HL-60 (cell line): ENCODE measurements around the gene PPP1R14C.

Experiments
- DNase-seq, 2 experiments: peaks; one replicate each; pipeline ENCODE4 v3.0.0-alpha.2; 2010 to 2020; ENCODE audit warnings: low read depth in 1 of 2, low spot score in 1 of 2
- H3K27ac ChIP-seq: fragments of 250-450 bp; sonication (Bioruptor Pico); replicated peaks from 2 replicates; pipeline ENCODE4 v1.5.1; 2020; ENCODE audit warnings: mild to moderate bottlenecking, moderate library complexity
- H3K27me3 ChIP-seq: fragments of 250-450 bp; sonication (Bioruptor Pico); 2 replicates; pipeline ENCODE4 v1.5.1; 2021; ENCODE audit warnings: mild to moderate bottlenecking, moderate library complexity; ENCODE audit not compliant: insufficient read depth, poor library complexity, severe bottlenecking
- H3K4me3 ChIP-seq: replicated peaks from 2 replicates; pipeline ENCODE4 v1.5.1; 2011; ENCODE audit warnings: mild to moderate bottlenecking, control low read depth, low read length; ENCODE audit not compliant: insufficient read depth
- CTCF ChIP-seq: IDR thresholded peaks from one replicate; pipeline ENCODE4 v1.5.1; 2011; ENCODE audit warnings: low read length, control low read depth, inconsistent platforms; ENCODE audit not compliant: insufficient read depth
- GABPA ChIP-seq: IDR thresholded peaks from 2 replicates; pipeline ENCODE4 v1.6.1; 2012; ENCODE audit warnings: low read depth
- POLR2AphosphoS5 ChIP-seq: IDR thresholded peaks from 2 replicates; pipeline ENCODE4 v1.6.1; 2012; ENCODE audit warnings: low read depth
- REST ChIP-seq: IDR thresholded peaks from 2 replicates; pipeline ENCODE4 v1.6.1; 2012; ENCODE audit warnings: low read depth; ENCODE audit not compliant: insufficient replicate concordance
- SPI1 ChIP-seq: IDR thresholded peaks from 2 replicates; pipeline ENCODE4 v1.6.1; 2012; ENCODE audit warnings: low read depth, mild to moderate bottlenecking, borderline replicate concordance

The PPP1R14C gene

GRCh38 chr6:150253489-150253888 lies 110.6 kb downstream of the PPP1R14C start:
- no peak for TF ChIP-seq GABPA
- TF ChIP-seq CTCF = no peak
- TF ChIP-seq REST = no peak
- no peak for TF ChIP-seq POLR2AphosphoS5
- TF ChIP-seq SPI1 = no peak
- no peak overlapping the region for H3K27ac ChIP-seq
- no peak overlapping the region for H3K4me3 ChIP-seq
- H3K27me3 ChIP-seq = peaks cover 3% of the 10 kb centered on the region
- no peak for DNase-seq

- peaks cover 3% of the 10 kb centered on the region for H3K27me3 ChIP-seq
- H3K27ac ChIP-seq = no peak overlapping the region
- DNase-seq = no peak
- TF ChIP-seq CTCF (no peak), SPI1 (no peak), REST (no peak), POLR2AphosphoS5 (no peak), GABPA (no peak)
- H3K4me3 ChIP-seq = no peak overlapping the region
Observed at GRCh38 chr6:150254770-150255169, 111.9 kb downstream of the PPP1R14C start.

GRCh38 chr6:150255840-150256239 lies 113.0 kb downstream of the PPP1R14C start:
- DNase-seq = no peak
- Histone ChIP-seq H3K4me3 (no peak overlapping the region), H3K27me3 (peaks cover 3% of the 10 kb centered on the region), H3K27ac (no peak overlapping the region)
- no peak for TF ChIP-seq SPI1
- TF ChIP-seq POLR2AphosphoS5 = no peak
- TF ChIP-seq GABPA = no peak
- no peak for TF ChIP-seq REST
- TF ChIP-seq CTCF = no peak
